Measurements from ENCODE around the gene AMOTL2. TPM values are rescaled to one million over a fixed set of nuclear protein-coding genes. Genes with fewer than 3 reads are reported as not detected.

Gene AMOTL2
- total RNA-seq, 1 experiment from 2014 or later: 30.9 TPM

- WGBS (ENCODE audit: extremely low coverage, insufficient read length, low lambda C conversion rate): no CpG with 5 or more reads among the region's 30 CpGs
- Histone ChIP-seq H4K20me1 (ENCODE audit: control insufficient read depth, insufficient read depth, insufficient read length) (peaks cover 6% of the 10 kb centered on the region), H3K18ac (ENCODE audit: insufficient read length, low read depth, low read length) (peak overlapping the region; percentile 92), H3K27me3 (ENCODE audit: insufficient read depth, low read length) (peaks cover 10% of the 10 kb centered on the region; the same call in 1 of the 2 replicates), H3K14ac (ENCODE audit: insufficient read depth, low read length) (peak overlapping the region; percentile 95), H3K23me2 (ENCODE audit: insufficient read length, low read depth, low read length, poor library complexity, severe bottlenecking) (peaks cover 15% of the 10 kb centered on the region), H3K9ac (ENCODE audit: extremely low read depth, insufficient read length, low read length) (peak overlapping the region; percentile 88), H2AFZ (ENCODE audit: low read length) (no peak overlapping the region), H2BK120ac (ENCODE audit: low read depth, low read length, poor library complexity, severe bottlenecking) (no peak overlapping the region), H3K79me1 (ENCODE audit: insufficient read depth, low read depth, low read length, poor library complexity, severe bottlenecking) (peaks cover 3% of the 10 kb centered on the region), H4K8ac (replicated peaks; ENCODE audit: insufficient read length, low read depth, low read length) (peak overlapping the region; percentile 22), H3K4me2 (ENCODE audit: insufficient read depth, insufficient read length, low read length) (peak overlapping the region; percentile 77), H4K91ac (ENCODE audit: insufficient read length, low read depth, low read length) (peak overlapping the region; percentile 10), H2BK12ac (ENCODE audit: insufficient read length, low read depth, low read length) (peak overlapping the region; percentile 46), H2BK15ac (ENCODE audit: low read depth, low read length) (no peak overlapping the region), H3K79me2 (ENCODE audit: insufficient read depth, low read length) (peaks cover 12% of the 10 kb centered on the region; the same call in 1 of the 2 replicates), H3K4me1 (ENCODE audit: insufficient read depth, low read length) (peaks cover 6% of the 10 kb centered on the region; the same call in 1 of the 2 replicates), H3T11ph (ENCODE audit: low read length) (no peak overlapping the region), H3K9me3 (ENCODE audit: control insufficient read depth, low read depth, low read length) (no peaks in the 10 kb centered on the region), H3K4ac (ENCODE audit: low read depth, low read length) (no peak overlapping the region), H2AK5ac (ENCODE audit: insufficient read length, low read length) (no peak overlapping the region), H3K56ac (ENCODE audit: insufficient read length, low read depth, low read length) (no peak overlapping the region), H4K5ac (ENCODE audit: insufficient read length, low read depth, low read length) (peak overlapping the region; percentile 81), H3K23ac (ENCODE audit: insufficient read length, low read depth, low read length) (no peak overlapping the region), H2BK20ac (ENCODE audit: low read depth, low read length, poor library complexity, severe bottlenecking) (no peak overlapping the region), H3K27ac (ENCODE audit: insufficient read length, low read depth, low read length) (peak overlapping the region; percentile 79), H2BK5ac (ENCODE audit: insufficient read length, low read length) (peak overlapping the region; percentile 25)
- peaks cover 50% of the 10 kb centered on the region for H3K27me3 Mint-ChIP-seq (ENCODE audit: low read depth)
- DNase-seq: peak; percentile 93
- peak overlapping the region; percentile 96 to 99 (median 98) for H3K27ac Mint-ChIP-seq
- H3K9me3 Mint-ChIP-seq: no peaks in the 10 kb centered on the region; a peak in 3 of 5 replicates
- peak overlapping the region; percentile 87 to 89 for H3K4me3 Mint-ChIP-seq
- peaks cover 50 to 57% of the 10 kb centered on the region in 2 experiments for H3K4me1 Mint-ChIP-seq
- TF ChIP-seq CTCF (conservative IDR thresholded peaks at IDR 0.05): no peak
- H3K36me3 Mint-ChIP-seq (ENCODE audit: insufficient read depth in 1 of 3, low read depth in 3 of 3): peaks cover 20 to 23% (median 20%) of the 10 kb centered on the region in 3 experiments
These were observed 739 bp upstream of the AMOTL2 start for GRCh38 chr3:134374791-134375581.

Data from H9 (cell line).